GM12891 (cell line): Measurements from ENCODE around the gene PCARE.

Experiments used
- POLR2A ChIP-seq: IDR thresholded peaks from 2 replicates; pipeline ENCODE4 v1.6.1; 2011; ENCODE audit warnings: low read depth, low read length, control low read depth
- POLR2AphosphoS5 ChIP-seq: IDR thresholded peaks from 2 replicates; pipeline ENCODE4 v1.6.1; 2011; ENCODE audit warnings: low read depth, low read length, control low read depth
- TAF1 ChIP-seq: IDR thresholded peaks from 2 replicates; pipeline ENCODE4 v1.6.1; 2011; ENCODE audit warnings: low read depth, low read length, control low read depth

DNA sequence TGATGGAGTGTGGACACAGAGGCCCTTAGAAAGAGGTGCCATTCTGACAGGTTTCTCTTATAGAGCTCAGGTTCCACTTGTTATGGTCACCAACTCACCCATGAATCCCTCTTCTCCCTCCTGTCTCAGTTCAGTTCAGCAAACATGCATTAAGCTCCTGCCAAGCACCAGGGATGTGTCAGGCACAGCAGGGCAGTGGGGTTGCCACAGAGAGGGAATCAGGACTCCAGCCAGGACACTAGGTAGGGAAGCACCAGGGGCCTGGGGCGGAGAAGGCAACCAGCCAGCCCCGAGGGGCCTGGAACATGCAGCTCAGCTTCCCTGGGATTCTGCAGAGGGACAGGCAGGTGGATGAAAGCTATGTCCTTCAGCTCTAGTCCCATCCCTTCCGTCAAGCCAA lies 48.6 kb downstream of the PCARE start:
- TF ChIP-seq POLR2AphosphoS5 (no peak), POLR2A (no peak), TAF1 (no peak)
